Measurements from ENCODE around the gene TOLLIP. TPM values are rescaled to one million over a fixed set of nuclear protein-coding genes. Genes with fewer than 3 reads are reported as not detected.

Gene TOLLIP
- total and polyA plus RNA-seq, 8 donors: 14.9 to 119 (median 35.8) TPM

- WGBS, 5 donors: 91 to 95% (median 94%) methylated on average over 39 to 46 of the region's 46 CpGs
- Histone ChIP-seq H3K4me3 (no peak overlapping the region), H3K27me3 (no peaks in the 10 kb centered on the region), H3K9me3 (no peaks in the 10 kb centered on the region), H3K4me1 (peaks cover 0 to 10% (median 0%) of the 10 kb centered on the region in 4 donors), H3K27ac (no peak overlapping the region), H3K36me3 (peaks cover 60 to 100% (median 98%) of the 10 kb centered on the region in 4 donors)
- no peak for TF ChIP-seq CTCF (IDR thresholded peaks at IDR 0.05)
- no peak for TF ChIP-seq POLR2AphosphoS5 (IDR thresholded peaks at IDR 0.05)
- no peak for TF ChIP-seq POLR2A (IDR thresholded peaks at IDR 0.05)
- no peak for TF ChIP-seq EP300 (IDR thresholded peaks at IDR 0.05)
- intact Hi-C loops (cut with DNase I; ENCODE audit: low total_unique reads): no loop called here
- DNase-seq: no peak
Observed at GRCh38 chr11:1280116-1281035, 29.1 kb downstream of the TOLLIP start.

- Histone ChIP-seq H3K9me3 (no peaks in the 10 kb centered on the region), H3K27ac (no peak overlapping the region), H3K36me3 (peaks cover 60 to 100% (median 98%) of the 10 kb centered on the region in 4 donors), H3K27me3 (no peaks in the 10 kb centered on the region), H3K4me1 (peaks cover 0 to 10% (median 0%) of the 10 kb centered on the region in 4 donors), H3K4me3 (no peak overlapping the region)
- 93 to 97% (median 95%) methylated on average over 12 to 14 of the region's 14 CpGs for WGBS, 5 donors
- DNase-seq: no peak
- intact Hi-C loops (cut with DNase I; ENCODE audit: low total_unique reads): no loop called here
- no peak for TF ChIP-seq EP300 (IDR thresholded peaks at IDR 0.05)
- no peak for TF ChIP-seq CTCF (IDR thresholded peaks at IDR 0.05)
Observed at GRCh38 chr11:1279674-1280055, 29.8 kb downstream of the TOLLIP start.

GRCh38 chr11:1278766-1279673, 30.4 kb downstream of the TOLLIP start:
- WGBS, 5 donors: 94 to 96% (median 96%) methylated on average over 18 to 40 of the region's 40 CpGs
- intact Hi-C loops (cut with DNase I; ENCODE audit: low total_unique reads): no loop called here
- no peaks in the 10 kb centered on the region for H3K27me3 ChIP-seq
- TF ChIP-seq POLR2AphosphoS5 (IDR thresholded peaks at IDR 0.05) (no peak), CTCF (IDR thresholded peaks at IDR 0.05) (no peak), EP300 (IDR thresholded peaks at IDR 0.05) (no peak), POLR2A (IDR thresholded peaks at IDR 0.05) (no peak)
- H3K36me3 ChIP-seq: peaks cover 57 to 100% (median 97%) of the 10 kb centered on the region in 4 donors
- no peaks in the 10 kb centered on the region for H3K9me3 ChIP-seq
- peaks cover 0 to 10% (median 0%) of the 10 kb centered on the region in 4 donors for H3K4me1 ChIP-seq
- H3K4me3 ChIP-seq: no peak overlapping the region
- DNase-seq: no peak
- no peak overlapping the region for H3K27ac ChIP-seq

- Histone ChIP-seq H3K4me3 (no peak overlapping the region), H3K36me3 (peaks cover 48 to 97% (median 94%) of the 10 kb centered on the region in 4 donors), H3K4me1 (peaks cover 0 to 10% (median 0%) of the 10 kb centered on the region in 4 donors), H3K27me3 (no peaks in the 10 kb centered on the region), H3K9me3 (no peaks in the 10 kb centered on the region), H3K27ac (no peak overlapping the region)
- 89 to 92% (median 90%) methylated on average over 18 to 27 of the region's 27 CpGs for WGBS, 5 donors
- no peak for DNase-seq
- TF ChIP-seq POLR2AphosphoS5 (IDR thresholded peaks at IDR 0.05): no peak
- no peak for TF ChIP-seq CTCF (IDR thresholded peaks at IDR 0.05)
- TF ChIP-seq POLR2A (IDR thresholded peaks at IDR 0.05): no peak
- no peak for TF ChIP-seq EP300 (IDR thresholded peaks at IDR 0.05)
- intact Hi-C loops (cut with DNase I; ENCODE audit: low total_unique reads): no loop called here
Observed at GRCh38 chr11:1277936-1278512, 31.4 kb downstream of the TOLLIP start.

All from stomach (tissue), 9 donors.